ES-I3 (cell line): Measurements from ENCODE around the gene AMOTL1.

Source experiments
- H3K36me3 ChIP-seq: 2 replicates; pipeline ENCODE4 v1.6.1; 2013; ENCODE audit warnings: mild to moderate bottlenecking, low read length, control low read depth, moderate library complexity; ENCODE audit not compliant: insufficient read depth
- H3K4me1 ChIP-seq: 2 replicates; pipeline ENCODE4 v1.6.1; 2013; ENCODE audit warnings: mild to moderate bottlenecking, control low read depth, low read length; ENCODE audit not compliant: insufficient read depth
- H3K9ac ChIP-seq: 2 replicates; pipeline ENCODE4 v1.6.1; 2013; ENCODE audit warnings: low read depth, mild to moderate bottlenecking, low read length, moderate library complexity
- H3K9me3 ChIP-seq: 2 replicates; pipeline ENCODE4 v1.6.1; 2013; ENCODE audit warnings: mild to moderate bottlenecking, low read length, moderate library complexity; ENCODE audit not compliant: control insufficient read depth, insufficient read depth

The AMOTL1 gene

DNA sequence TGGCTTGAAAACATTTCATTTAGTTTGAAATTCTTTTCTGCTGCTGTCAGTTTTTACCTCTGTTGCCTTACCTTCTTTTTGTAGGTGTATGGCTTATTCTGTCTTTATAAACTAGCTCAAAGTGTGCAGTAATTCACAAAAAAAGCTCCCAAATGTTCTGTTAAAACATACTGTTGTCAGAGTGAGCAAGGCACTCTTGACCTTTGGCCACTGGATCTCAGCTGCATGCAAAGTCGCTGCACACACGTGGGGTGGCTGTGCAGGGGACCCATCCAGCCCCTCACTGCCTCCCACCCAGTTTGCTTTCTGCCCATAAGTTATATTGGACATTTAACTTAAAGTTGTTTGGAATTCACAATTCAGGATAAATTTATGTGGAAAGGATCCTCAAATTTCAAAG lies 92.2 kb downstream of the AMOTL1 start:
- Histone ChIP-seq H3K36me3 (peaks cover 38% of the 10 kb centered on the region), H3K4me1 (no peaks in the 10 kb centered on the region), H3K9me3 (no peaks in the 10 kb centered on the region), H3K9ac (no peak overlapping the region)

DNA sequence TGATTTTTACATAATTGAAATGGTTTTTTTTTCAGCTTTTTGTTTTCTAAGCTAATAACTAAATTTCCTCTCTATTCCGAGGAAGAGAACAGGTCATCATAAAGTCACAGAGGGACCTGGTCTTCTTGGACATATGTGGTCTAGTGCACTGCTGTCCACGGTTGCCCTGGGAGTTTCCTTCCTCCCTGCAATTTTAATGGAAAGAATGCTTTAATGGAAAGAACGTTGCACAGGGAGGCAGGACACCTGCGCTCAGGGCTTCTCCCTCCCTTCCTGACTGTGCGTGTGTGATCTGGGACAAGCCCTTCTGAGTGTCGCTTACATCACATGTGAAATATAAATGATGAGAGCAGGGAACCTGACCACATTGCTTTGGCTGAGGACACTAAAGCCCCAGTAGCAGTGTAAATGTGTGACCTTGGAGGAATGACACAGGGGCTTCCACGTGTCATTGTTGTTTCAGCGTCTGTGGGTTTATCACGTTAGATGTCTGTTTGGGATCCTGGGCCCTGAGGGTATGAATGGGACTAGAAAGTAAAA lies 93.2 kb downstream of the AMOTL1 start:
- peaks cover 42% of the 10 kb centered on the region for H3K36me3 ChIP-seq
- no peaks in the 10 kb centered on the region for H3K4me1 ChIP-seq
- no peaks in the 10 kb centered on the region for H3K9me3 ChIP-seq
- H3K9ac ChIP-seq, result no peak overlapping the region

DNA sequence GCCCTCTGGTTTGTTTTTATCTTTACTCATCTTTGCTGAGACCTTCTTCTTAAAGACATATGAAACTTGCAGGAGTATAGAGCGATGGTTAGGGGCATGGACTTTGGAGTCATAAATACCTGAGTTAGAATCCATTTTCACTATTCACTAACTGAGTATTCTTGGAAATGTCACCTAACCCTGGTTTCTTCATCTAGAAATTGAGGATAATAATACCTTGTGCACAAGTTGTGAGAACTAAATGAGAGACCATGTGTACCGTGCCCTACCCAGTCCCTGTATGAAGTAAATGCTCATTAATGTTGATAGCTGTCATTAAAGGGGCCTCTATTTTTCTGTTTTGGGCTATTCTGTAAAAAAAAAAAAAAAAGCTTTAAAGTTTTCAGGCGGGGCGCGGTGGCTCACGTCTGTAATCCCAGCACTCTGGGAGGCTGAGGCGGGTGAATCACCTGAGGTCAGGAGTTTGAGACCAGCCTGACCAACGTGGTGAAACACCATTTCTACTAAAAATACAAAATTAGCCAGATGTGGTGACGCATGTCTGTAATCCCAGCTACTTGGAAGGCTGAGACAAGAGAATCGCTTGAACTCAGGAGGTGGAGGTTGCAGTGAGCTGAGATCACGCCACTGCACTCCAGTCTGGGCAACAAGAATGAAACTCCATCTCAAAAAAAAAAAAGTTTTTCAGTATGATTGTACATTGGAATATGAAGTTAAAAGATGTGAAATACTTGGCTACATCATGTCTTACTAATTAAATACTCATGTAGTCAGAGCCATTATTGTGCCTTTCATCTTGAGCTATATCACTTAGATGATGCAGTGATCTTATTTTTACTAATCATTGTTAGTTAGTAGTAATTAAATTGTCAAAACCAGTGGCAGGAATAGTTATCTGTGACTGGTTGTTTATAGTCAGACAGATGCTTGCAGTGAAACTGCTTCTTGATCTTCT lies 95.0 kb downstream of the AMOTL1 start:
- Histone ChIP-seq H3K36me3 (peaks cover 41% of the 10 kb centered on the region), H3K9ac (no peak overlapping the region), H3K4me1 (peaks cover 10% of the 10 kb centered on the region), H3K9me3 (no peaks in the 10 kb centered on the region)

DNA sequence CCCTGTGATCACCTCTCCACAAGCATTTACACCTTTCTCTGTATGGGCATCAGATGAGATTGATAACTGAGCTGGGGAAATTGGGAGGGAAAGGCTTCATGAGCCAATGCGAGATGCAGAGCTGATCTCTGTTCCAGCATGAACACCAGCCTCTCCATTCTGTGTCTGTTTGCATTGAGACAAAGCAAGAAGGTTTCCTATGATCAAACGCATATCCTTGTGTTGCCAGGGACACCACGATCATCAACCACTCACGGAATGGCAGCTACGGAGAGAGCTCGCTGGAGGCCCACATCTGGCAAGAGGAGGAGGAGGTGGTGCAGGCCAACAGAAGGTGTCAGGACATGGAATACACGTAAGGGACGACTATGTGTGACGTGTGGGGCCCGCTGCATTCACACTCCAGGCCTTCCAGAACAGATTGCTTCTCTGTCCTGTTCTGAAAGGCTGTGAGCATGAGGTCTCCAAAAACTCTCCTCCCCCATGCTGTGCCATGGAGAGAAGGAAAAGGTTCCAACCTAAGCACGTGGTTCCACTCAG lies 96.4 kb downstream of the AMOTL1 start:
- Histone ChIP-seq H3K36me3 (peaks cover 42% of the 10 kb centered on the region), H3K9ac (no peak overlapping the region), H3K9me3 (no peaks in the 10 kb centered on the region), H3K4me1 (peaks cover 10% of the 10 kb centered on the region)

DNA sequence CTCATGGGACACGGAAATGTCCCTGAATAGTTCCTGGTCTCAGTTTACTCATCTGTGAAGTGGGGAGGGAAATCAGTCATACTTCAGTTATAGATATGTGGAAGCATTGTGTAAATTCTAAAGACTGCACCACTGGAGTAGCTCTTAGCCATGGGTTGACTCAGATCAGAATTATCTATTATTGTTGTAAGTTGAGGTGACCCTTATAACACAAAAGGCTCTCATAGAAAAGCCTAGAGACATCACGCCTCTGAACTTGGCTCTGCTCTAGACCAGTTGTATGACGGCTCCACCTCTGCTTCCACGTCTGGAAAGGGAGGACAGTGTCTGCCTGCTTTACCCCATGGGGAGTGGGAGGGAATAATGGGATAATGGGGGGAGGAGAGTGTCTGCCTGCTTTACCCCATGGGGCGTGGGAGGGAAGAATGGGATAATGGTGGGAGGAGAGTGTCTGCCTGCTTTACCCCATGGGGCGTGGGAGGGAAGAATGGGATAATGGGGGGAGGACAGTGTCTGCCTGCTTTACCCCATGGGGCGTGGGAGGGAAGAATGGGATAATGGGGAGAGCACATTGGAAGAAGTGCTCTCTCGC lies 98.2 kb downstream of the AMOTL1 start:
- H3K4me1 ChIP-seq, result peaks cover 10% of the 10 kb centered on the region
- no peaks in the 10 kb centered on the region for H3K9me3 ChIP-seq
- H3K9ac ChIP-seq, result no peak overlapping the region
- H3K36me3 ChIP-seq, result peaks cover 47% of the 10 kb centered on the region

DNA sequence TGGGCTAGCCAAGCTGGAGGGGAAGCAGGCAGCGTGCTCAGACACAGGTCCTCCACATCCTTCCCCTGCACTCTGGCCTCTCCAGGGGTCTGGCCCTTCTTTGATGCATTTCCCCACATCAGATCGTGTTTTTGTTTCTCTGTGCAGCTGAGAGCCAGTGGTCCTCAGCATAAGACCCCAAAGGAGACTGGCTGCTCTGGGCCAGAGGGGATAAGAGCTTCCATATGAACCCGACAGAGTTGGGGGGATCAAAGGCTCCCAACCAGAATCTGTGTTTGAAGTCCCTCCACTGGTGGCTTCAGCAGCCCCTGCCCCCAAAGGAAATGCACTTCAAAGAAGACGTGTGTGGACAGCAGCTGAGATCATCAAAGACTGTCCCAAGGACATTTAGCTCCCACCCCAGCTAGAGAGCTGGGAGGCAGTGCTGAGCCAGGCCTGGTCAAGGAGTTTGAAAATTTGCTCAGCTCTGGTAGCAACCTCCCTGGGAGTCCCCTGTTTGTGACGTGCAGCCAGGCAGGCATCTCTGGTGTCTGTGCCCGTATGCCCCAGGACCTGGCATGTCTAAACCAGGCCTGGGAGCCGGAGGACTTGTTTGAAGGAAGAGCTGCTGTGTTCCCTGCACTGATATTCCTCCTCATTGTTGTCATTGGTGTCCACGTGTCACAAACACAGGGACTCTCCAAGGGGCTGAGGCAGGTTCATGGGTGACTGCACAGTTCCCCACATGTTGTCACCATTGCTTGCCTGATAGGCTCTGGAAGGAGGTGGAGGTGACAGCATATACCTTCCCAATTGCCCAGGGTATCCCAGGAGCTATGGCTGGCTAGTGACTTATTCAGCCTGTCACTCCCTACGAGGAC lies 99.0 kb downstream of the AMOTL1 start:
- H3K36me3 ChIP-seq, result peaks cover 48% of the 10 kb centered on the region
- no peaks in the 10 kb centered on the region for H3K9me3 ChIP-seq
- H3K4me1 ChIP-seq, result peaks cover 10% of the 10 kb centered on the region
- no peak overlapping the region for H3K9ac ChIP-seq

DNA sequence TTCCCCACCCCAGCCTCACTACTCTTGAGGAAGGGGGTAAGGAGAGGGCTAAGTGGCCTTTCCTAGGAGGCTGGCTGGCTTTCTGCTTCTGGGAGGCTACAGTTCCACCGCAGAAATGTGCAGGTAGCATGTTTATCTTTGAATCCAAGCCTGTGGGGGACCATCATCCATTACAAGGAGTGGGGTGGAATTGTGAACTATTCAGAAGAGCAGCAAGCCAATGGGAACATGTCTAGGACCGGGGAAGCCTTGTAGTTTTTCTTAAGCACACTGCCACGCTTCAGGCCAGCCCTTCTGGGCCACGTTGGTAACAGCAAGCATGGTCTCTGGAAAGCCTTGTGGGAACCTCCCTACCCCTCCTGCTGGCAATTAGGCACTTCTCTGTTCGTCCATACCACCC lies 100.3 kb downstream of the AMOTL1 start:
- peaks cover 50% of the 10 kb centered on the region for H3K36me3 ChIP-seq
- H3K4me1 ChIP-seq, result peaks cover 10% of the 10 kb centered on the region
- H3K9ac ChIP-seq, result no peak overlapping the region
- no peaks in the 10 kb centered on the region for H3K9me3 ChIP-seq

DNA sequence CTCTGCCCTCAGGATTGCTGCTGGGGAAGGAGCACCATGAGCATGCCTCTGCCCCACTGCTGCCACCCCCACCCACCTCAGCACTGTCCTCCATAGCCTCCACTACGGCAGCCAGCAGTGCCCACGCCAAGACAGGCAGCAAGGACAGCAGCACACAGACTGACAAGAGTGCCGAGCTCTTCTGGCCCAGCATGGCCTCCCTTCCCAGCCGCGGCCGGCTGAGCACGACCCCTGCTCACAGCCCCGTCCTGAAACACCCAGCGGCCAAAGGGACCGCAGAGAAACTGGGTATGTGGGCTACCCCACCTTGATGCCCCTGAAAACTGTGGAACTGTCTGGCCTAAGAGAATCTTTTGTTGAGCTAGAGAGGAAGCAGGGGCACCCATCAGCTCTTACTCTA lies 101.0 kb downstream of the AMOTL1 start:
- Histone ChIP-seq H3K9me3 (no peaks in the 10 kb centered on the region), H3K4me1 (peaks cover 10% of the 10 kb centered on the region), H3K36me3 (peaks cover 57% of the 10 kb centered on the region), H3K9ac (no peak overlapping the region)

DNA sequence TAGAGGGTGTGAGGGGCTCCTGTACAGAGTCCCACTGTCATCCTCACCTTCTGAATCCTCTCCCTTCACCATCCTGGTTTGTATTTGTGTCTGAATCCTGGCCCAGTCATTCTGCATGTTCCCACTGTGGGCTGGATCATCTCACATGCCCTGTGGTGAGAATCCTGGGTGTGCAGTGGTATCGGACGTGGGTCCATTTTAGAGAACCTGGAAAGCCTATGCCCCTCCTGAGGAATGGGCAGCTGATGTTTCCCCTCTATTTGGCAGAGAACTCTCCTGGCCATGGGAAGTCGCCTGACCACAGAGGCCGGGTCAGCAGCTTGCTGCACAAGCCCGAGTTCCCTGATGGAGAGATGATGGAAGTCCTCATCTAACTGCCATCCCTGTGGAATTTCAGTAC lies 102.3 kb downstream of the AMOTL1 start:
- H3K9me3 ChIP-seq, result no peaks in the 10 kb centered on the region
- peaks cover 49% of the 10 kb centered on the region for H3K36me3 ChIP-seq

DNA sequence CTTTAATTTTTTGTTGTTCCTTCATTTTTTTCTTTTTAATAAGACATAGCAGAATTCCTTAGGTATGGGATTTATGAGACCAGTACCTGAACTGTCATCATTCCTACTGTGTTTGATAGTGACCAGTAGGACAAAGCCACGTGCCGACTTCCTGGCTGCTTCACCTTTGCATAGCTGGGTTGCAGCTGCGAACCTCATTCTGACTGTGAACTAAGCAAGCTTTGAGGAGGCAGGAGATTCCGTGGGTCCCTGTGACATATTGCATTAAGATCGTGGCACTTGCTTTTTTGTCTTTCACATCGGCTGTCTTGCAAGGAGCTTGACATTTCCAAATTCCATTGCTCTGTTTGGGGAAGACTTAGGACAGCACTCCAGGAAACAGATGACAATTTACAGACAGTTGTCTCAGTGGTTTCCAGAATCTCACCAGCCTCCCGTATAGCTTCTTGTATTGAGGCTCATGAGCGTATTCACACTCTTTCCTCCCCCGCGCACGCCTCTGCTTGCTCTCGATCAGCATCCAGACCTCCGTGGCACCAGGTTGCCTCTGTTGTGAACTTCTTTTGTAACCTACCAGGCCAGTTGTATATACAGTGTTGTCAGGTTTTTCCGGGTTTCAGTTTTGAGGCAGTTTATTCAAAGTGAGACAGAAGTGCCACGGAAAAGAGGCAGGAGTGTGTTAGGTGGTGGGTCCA lies 103.5 kb downstream of the AMOTL1 start:
- no peaks in the 10 kb centered on the region for H3K9me3 ChIP-seq
- H3K36me3 ChIP-seq, result peaks cover 49% of the 10 kb centered on the region
- no peak overlapping the region for H3K9ac ChIP-seq
- H3K4me1 ChIP-seq, result peaks cover 16% of the 10 kb centered on the region

More for the DNA sequence above, 102.3 kb downstream of the AMOTL1 start:
- no peak overlapping the region for H3K9ac ChIP-seq
- peaks cover 10% of the 10 kb centered on the region for H3K4me1 ChIP-seq

DNA sequence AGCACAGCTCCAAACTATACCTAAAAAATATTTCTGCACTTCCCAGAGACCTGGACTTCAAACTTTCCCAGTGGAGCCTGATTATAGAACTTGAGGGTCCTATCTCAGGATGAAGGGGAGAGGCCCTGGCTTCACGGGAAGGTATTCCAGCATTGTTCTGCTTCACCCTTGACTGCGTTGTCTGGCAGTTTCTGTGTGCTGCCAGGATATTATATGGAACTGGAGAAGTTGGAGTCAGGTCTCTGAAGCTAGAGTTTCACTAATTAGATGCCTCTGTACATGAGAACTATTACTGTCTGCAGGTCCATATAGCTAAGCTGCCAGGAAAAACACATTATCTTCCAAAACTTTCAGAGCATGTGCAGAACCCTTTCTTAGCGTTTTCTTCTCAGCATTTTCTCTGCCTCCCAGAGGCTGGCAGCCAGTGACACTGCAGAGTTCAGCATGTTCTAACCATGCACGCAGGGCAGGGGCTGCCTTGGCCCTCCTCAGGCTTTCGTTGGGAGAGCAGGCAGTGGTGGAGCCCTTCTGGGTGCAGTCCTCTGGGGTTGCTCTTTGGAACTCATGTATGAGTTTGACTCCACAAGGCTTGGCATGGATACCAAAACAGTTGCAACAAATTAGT lies 105.9 kb downstream of the AMOTL1 start:
- H3K9me3 ChIP-seq, result no peaks in the 10 kb centered on the region
- H3K4me1 ChIP-seq, result peaks cover 6% of the 10 kb centered on the region; the same call in 1 of the 2 replicates
- no peak overlapping the region for H3K9ac ChIP-seq
- H3K36me3 ChIP-seq, result peaks cover 45% of the 10 kb centered on the region

DNA sequence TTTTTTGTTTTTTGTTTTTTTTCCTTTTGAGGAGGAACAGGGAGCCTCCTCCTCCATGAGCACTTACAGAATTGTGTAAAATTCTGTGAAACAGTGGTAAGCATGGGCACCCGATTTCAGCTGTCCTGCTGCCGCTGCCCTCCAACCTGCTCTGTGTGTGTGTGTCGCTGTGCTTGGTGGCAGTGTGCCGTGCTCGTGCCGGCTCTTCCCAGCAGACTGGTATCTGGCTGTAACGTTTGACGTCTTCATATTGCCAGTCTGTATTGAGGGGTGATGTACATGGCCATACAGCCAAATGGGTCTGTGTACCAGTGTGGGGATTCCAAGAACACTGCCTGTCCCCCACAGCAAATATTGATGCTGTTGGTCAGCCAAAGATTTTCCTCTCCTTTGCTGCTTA lies 108.1 kb downstream of the AMOTL1 start:
- H3K9ac ChIP-seq, result no peak overlapping the region
- H3K4me1 ChIP-seq, result peaks cover 6% of the 10 kb centered on the region; the same call in 1 of the 2 replicates
- no peaks in the 10 kb centered on the region for H3K9me3 ChIP-seq
- peaks cover 33% of the 10 kb centered on the region for H3K36me3 ChIP-seq
